GM21367 (cell line): ENCODE measurements around the gene SULT4A1.

Source experiments
- ATAC-seq: cut with Tn5 transposase; IDR thresholded peaks from one replicate; pipeline ENCODE4 v1.9.1; 2021; ENCODE audit not compliant: unreplicated experiment

Gene SULT4A1

GRCh38 chr22:43845981-43846380, 16.3 kb downstream of the SULT4A1 start:
- no peak for ATAC-seq

DNA sequence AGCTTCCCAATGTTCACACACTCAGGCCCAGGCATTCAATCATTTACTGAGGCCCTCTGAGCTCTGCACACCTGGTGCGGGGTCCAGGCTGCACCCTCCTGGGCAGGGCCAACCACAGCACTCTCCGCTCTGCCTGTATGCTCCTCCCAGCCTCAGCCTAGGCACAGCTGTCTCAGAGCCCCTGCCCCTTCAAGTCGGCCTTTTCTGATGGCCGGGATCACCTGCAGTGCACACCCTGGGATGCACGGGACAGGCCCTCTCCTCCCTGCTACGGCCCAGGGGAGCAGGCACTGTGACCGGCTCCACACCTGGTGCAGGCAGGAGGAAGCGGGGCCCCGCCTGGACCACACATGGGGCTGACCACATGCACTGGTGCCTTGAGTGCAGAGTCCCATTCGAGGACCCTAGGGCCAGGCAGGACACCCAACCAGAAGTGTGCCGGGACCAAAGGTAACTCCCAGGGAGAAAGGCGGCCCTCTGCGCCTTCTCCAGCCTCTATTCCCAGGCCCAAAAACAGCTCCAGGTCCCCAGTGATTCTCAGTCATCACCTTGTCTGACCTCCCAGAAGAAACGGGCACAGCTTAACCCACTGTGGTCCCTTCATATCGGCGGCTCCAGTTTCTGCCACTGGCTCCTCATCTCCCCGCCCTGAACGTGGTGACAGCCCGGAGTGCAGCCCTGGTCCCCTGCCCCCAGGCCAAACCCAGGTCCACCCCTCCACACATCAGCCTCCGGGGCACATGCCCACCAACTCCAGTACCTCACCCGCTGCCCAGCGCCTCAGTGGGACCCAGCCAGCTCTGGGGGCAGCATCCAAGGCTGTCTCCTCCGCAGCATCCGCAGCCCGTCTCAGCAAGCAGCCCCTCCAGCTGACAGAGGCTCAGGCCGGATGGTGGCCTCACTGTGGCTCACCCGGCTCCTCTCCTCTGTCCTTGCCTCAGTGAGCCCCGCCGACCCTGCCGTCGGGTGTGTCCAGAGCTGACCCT, 17.5 kb downstream of the SULT4A1 start:
- no peak for ATAC-seq

- ATAC-seq, result no peak
Measured at GRCh38 chr22:43843783-43844530, 18.4 kb downstream of the SULT4A1 start.

GRCh38 chr22:43841742-43842141, 20.6 kb downstream of the SULT4A1 start:
- ATAC-seq, result no peak

GRCh38 chr22:43840851-43841250, 21.5 kb downstream of the SULT4A1 start:
- ATAC-seq, result no peak

DNA sequence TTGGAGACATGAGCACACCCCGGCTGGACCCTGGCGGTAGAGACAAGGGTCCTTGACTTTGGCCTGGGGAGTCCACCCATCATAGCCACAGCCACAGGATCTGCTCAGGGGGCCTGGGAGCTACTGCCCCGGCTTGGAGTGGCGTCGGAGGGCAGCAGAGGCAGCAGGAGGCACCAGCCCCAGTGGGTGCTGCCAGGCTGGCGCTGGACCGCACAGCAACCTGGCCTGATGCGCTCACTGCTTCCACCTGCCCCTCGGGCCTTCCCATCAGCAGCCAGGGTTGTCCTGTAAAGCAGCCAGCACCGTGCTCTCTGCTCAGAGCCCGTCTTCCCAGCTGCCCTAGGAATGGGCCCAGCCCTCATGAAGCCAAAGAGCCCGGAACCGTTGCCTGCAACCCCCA, 21.9 kb downstream of the SULT4A1 start:
- no peak for ATAC-seq

GRCh38 chr22:43839781-43840180, 22.5 kb downstream of the SULT4A1 start:
- ATAC-seq, result no peak

DNA sequence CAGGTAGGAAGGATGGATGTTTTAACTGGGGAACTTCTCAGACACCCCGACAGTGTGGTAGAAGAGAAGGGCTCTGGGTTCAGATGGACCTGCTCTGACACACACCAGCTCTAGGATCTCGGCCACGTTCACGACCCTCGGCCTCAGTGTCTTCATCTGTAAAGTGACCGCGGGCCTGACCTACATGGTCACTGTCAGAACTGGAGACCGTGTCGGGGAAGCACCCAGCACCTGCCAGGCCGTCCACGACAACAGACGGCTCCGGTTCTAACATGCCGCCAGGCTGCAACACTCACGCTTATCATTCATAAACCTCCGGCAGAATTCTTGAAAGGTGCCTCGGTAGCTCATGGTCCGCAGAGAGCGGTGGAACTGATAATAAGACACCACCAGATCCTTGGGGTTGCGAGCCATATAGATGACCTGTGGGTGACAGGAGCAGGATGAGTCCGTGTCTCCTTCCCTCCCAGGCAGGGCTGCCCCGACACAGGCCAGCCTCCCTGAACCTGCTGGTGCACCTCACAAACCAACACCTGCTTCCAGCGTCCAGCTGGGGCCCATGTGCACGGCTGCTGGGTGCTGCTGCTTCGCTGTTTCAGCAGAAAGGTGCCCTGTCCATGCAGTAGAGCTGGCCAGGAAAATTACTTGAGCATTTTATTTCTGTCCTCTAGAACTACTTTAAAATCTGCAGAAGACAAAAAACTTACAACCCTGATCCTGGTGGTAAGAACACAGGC, 23.6 kb downstream of the SULT4A1 start:
- no peak for ATAC-seq

DNA sequence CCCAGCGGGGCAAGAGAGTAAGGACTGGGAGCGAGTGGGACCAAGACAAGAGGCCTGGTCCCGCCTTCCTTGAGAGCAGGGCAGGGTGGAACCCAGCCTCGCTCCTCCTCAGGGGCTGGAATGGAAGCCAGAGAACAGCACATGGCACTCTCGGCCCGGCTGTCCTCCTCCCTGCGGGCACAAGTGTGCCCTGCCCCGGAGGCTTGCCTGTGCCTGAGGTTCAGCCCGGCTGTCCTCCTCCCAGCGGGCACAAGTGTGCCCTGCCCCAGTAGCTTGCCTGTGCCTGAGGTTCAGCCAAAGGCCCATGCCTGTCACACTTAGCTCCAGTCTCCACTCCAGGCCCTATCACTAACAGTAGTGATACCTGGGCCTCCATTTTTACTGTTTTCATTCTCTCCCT, 24.2 kb downstream of the SULT4A1 start:
- no peak for ATAC-seq

- ATAC-seq, result no peak
Measured at GRCh38 chr22:43837666-43838065, 24.6 kb downstream of the SULT4A1 start.

GRCh38 chr22:43835736-43836135, 26.6 kb downstream of the SULT4A1 start:
- ATAC-seq, result no peak

DNA sequence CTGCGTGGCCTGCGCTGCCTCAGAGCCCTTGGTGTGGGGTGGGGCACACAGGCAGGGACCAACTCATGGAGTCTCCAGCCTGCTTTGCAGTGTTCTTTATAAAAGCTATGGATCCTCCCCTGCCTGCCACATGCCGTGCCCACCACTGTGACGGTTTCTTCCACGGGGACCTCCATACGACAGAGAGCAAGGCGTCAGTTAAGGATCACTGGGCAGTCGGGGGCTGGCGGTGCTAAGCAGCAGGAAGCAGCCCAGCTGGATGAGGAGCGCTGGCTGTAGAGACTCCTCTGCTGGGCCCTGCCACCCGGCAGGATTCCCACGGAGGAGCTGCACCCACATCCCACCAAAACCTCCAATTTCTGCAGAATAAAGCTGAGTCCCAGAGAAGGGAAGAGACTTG, 27.1 kb downstream of the SULT4A1 start:
- ATAC-seq, result no peak

GRCh38 chr22:43833286-43834240, 28.8 kb downstream of the SULT4A1 start:
- no peak for ATAC-seq

GRCh38 chr22:43832393-43833265, 29.7 kb downstream of the SULT4A1 start:
- no peak for ATAC-seq

DNA sequence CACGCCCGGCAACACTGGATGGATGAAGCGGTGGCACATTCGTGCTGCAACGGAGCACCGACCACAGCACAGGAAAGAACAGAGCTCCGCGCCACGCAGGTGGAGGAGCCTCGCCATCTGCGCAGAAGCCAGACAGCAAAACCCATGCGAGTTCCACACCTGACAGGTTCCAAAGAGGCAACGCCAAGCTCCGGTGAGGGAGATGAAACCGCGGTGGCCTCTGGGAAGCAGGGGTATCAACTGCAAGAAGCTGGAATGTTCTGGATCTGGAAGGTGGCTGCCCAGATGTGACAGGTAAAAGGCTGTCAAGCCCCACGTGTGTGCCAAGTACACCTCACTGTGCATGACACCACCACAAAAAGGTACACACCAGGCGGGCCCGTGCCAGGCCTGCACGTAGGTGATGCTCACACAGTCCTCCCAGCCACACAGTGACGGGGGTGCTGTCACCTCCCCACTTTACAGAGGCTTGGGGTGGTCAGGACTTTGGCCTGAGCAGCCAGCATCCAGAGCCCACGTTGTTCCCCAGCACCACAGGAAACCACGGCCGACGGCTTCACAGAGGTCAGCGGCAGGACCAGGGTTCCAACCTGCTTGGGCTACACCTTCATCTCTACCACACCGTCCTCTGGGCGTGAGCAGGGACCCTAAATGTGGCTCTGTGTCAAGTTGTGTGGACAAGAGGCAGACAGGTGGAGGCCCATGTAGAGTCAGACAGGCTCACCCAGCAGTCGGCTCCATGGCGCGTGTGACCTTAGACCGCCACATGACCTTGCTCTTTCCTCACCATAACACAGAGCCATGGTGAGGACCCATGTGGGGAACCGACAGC, 30.5 kb downstream of the SULT4A1 start:
- no peak for ATAC-seq

DNA sequence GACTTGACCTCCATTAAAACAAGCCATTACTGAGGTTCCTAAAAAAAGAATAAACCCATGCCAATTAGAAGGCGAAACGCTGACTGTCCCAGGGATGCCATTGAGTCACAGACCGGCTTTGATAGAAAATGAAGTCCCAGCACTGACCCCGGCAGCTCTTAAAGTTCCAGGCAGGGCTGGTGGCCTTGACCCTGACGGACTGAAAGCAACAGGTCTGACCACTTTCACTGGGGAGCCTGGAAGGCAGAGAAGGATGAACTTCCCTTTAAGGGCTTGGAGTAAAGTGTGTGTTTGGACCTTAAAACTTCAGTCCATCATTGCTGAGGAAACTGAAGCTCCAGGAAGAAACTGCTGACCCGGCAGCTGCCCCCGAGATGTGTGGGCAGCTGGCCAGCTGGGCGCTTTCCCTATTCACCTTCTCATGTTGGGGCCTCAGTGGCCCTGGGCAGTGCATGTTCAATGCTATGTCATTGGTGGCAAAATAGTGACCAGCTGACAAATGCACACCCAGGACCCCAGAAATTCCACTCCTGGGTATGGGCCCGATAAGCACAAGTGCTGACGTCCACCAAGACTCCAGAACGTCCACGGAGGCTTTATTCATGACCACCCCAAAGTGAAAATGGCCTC, 31.3 kb downstream of the SULT4A1 start:
- ATAC-seq, result no peak

GRCh38 chr22:43829904-43830851, 32.1 kb downstream of the SULT4A1 start:
- ATAC-seq, result no peak
